ENCODE results near the gene PRDX2.
"Not testable (repeated sequence)": the region's sequence is repeated elsewhere in the genome, so short reads cannot be mapped to it uniquely, and the experiment has no call there.

The PRDX2 gene

GRCh38 chr19:12817810-12818209 is 16.2 kb upstream of the PRDX2 start:
- H3K9me3 ChIP-seq (replicated peaks; ENCODE audit: low read length); H3K4me2 ChIP-seq (ENCODE audit: low read length); H3K4me3 ChIP-seq (ENCODE audit: low read length); H3K9ac ChIP-seq (ENCODE audit: low read depth, low read length); H3K4me1 ChIP-seq (ENCODE audit: control insufficient read depth, insufficient read depth, low read length); H3K27me3 ChIP-seq (ENCODE audit: control insufficient read depth, insufficient read depth, low read length); H3K36me3 ChIP-seq (ENCODE audit: insufficient read depth, low read length): not testable (repeated sequence)

- not testable (repeated sequence) for H3K4me2 ChIP-seq (ENCODE audit: low read length); H3K9ac ChIP-seq (ENCODE audit: low read depth, low read length); H3K27me3 ChIP-seq (ENCODE audit: control insufficient read depth, insufficient read depth, low read length); H3K9me3 ChIP-seq (replicated peaks; ENCODE audit: low read length); H3K36me3 ChIP-seq (ENCODE audit: insufficient read depth, low read length); H3K4me3 ChIP-seq (ENCODE audit: low read length); H3K4me1 ChIP-seq (ENCODE audit: control insufficient read depth, insufficient read depth, low read length)
Measured at GRCh38 chr19:12817188-12817587, 15.6 kb upstream of the PRDX2 start.

- Histone ChIP-seq H3K9me3 (replicated peaks; ENCODE audit: low read length) (no peaks in the 10 kb centered on the region), H3K4me1 (ENCODE audit: control insufficient read depth, insufficient read depth, low read length) (no peaks in the 10 kb centered on the region), H3K36me3 (ENCODE audit: insufficient read depth, low read length) (peaks cover 5% of the 10 kb centered on the region), H3K27me3 (ENCODE audit: control insufficient read depth, insufficient read depth, low read length) (no peaks in the 10 kb centered on the region), H3K9ac (ENCODE audit: low read depth, low read length) (no peak overlapping the region), H3K4me2 (ENCODE audit: low read length) (no peak overlapping the region), H3K4me3 (ENCODE audit: low read length) (no peak overlapping the region)
Measured at GRCh38 chr19:12815088-12815487, 13.5 kb upstream of the PRDX2 start.

- Histone ChIP-seq H3K4me1 (ENCODE audit: control insufficient read depth, insufficient read depth, low read length) (peaks cover 23% of the 10 kb centered on the region), H3K9ac (ENCODE audit: low read depth, low read length) (peak within 1 kb of the TSS; percentile 86), H3K4me2 (ENCODE audit: low read length) (peak within 1 kb of the TSS; percentile 99), H3K36me3 (ENCODE audit: insufficient read depth, low read length) (peaks cover 6% of the 10 kb centered on the region), H3K9me3 (replicated peaks; ENCODE audit: low read length) (no peaks in the 10 kb centered on the region), H3K4me3 (ENCODE audit: low read length) (peak within 1 kb of the TSS; percentile 95), H3K27me3 (ENCODE audit: control insufficient read depth, insufficient read depth, low read length) (no peaks in the 10 kb centered on the region)
Measured at GRCh38 chr19:12806242-12807081, 4.9 kb upstream of the PRDX2 start, which contains the start of gene RNASEH2A. TSS of gene RNASEH2A (plus strand) at chr19:12806584. CDS start at chr19:12806674, 90 bp downstream.

GRCh38 chr19:12804051-12804450 is 2.5 kb upstream of the PRDX2 start:
- H3K36me3 ChIP-seq (ENCODE audit: insufficient read depth, low read length): peaks cover 18% of the 10 kb centered on the region
- H3K9ac ChIP-seq (ENCODE audit: low read depth, low read length): no peak overlapping the region
- H3K4me1 ChIP-seq (ENCODE audit: control insufficient read depth, insufficient read depth, low read length): peaks cover 32% of the 10 kb centered on the region
- H3K9me3 ChIP-seq (replicated peaks; ENCODE audit: low read length): no peaks in the 10 kb centered on the region
- H3K4me3 ChIP-seq (ENCODE audit: low read length): no peak overlapping the region
- no peak overlapping the region for H3K4me2 ChIP-seq (ENCODE audit: low read length)
- no peaks in the 10 kb centered on the region for H3K27me3 ChIP-seq (ENCODE audit: control insufficient read depth, insufficient read depth, low read length)

GRCh38 chr19:12802267-12803106 is 887 bp upstream of the PRDX2 start:
- H3K36me3 ChIP-seq (ENCODE audit: insufficient read depth, low read length): peaks cover 12% of the 10 kb centered on the region
- peaks cover 32% of the 10 kb centered on the region for H3K4me1 ChIP-seq (ENCODE audit: control insufficient read depth, insufficient read depth, low read length)
- H3K9me3 ChIP-seq (replicated peaks; ENCODE audit: low read length): no peaks in the 10 kb centered on the region
- H3K4me3 ChIP-seq (ENCODE audit: low read length): peak overlapping the region; percentile 99
- no peaks in the 10 kb centered on the region for H3K27me3 ChIP-seq (ENCODE audit: control insufficient read depth, insufficient read depth, low read length)
- peak overlapping the region; percentile 100 for H3K4me2 ChIP-seq (ENCODE audit: low read length)
- peak overlapping the region; percentile 89 for H3K9ac ChIP-seq (ENCODE audit: low read depth, low read length)

- Histone ChIP-seq H3K9ac (ENCODE audit: low read depth, low read length) (peak overlapping the region; percentile 89), H3K4me1 (ENCODE audit: control insufficient read depth, insufficient read depth, low read length) (peaks cover 26% of the 10 kb centered on the region), H3K4me3 (ENCODE audit: low read length) (peak overlapping the region; percentile 99), H3K36me3 (ENCODE audit: insufficient read depth, low read length) (peaks cover 12% of the 10 kb centered on the region), H3K4me2 (ENCODE audit: low read length) (peak overlapping the region; percentile 100), H3K9me3 (replicated peaks; ENCODE audit: low read length) (no peaks in the 10 kb centered on the region), H3K27me3 (ENCODE audit: control insufficient read depth, insufficient read depth, low read length) (no peaks in the 10 kb centered on the region)
Measured at GRCh38 chr19:12800923-12801465, 606 bp downstream of the PRDX2 start.

- Histone ChIP-seq H3K4me3 (ENCODE audit: low read length) (peak overlapping the region; percentile 99), H3K9ac (ENCODE audit: low read depth, low read length) (peak overlapping the region; percentile 89), H3K9me3 (replicated peaks; ENCODE audit: low read length) (no peaks in the 10 kb centered on the region), H3K27me3 (ENCODE audit: control insufficient read depth, insufficient read depth, low read length) (no peaks in the 10 kb centered on the region), H3K4me2 (ENCODE audit: low read length) (peak overlapping the region; percentile 100), H3K4me1 (ENCODE audit: control insufficient read depth, insufficient read depth, low read length) (peaks cover 27% of the 10 kb centered on the region), H3K36me3 (ENCODE audit: insufficient read depth, low read length) (peaks cover 12% of the 10 kb centered on the region)
Measured at GRCh38 chr19:12800466-12800770, 1.2 kb downstream of the PRDX2 start.

- Histone ChIP-seq H3K9me3 (replicated peaks; ENCODE audit: low read length) (no peaks in the 10 kb centered on the region), H3K4me2 (ENCODE audit: low read length) (peak overlapping the region; percentile 100), H3K36me3 (ENCODE audit: insufficient read depth, low read length) (peaks cover 12% of the 10 kb centered on the region), H3K4me3 (ENCODE audit: low read length) (no peak overlapping the region), H3K4me1 (ENCODE audit: control insufficient read depth, insufficient read depth, low read length) (peaks cover 27% of the 10 kb centered on the region), H3K27me3 (ENCODE audit: control insufficient read depth, insufficient read depth, low read length) (no peaks in the 10 kb centered on the region), H3K9ac (ENCODE audit: low read depth, low read length) (no peak overlapping the region)
Measured at GRCh38 chr19:12799742-12800465, 1.7 kb downstream of the PRDX2 start.

- Histone ChIP-seq H3K4me1 (ENCODE audit: control insufficient read depth, insufficient read depth, low read length) (peaks cover 36% of the 10 kb centered on the region), H3K36me3 (ENCODE audit: insufficient read depth, low read length) (peaks cover 18% of the 10 kb centered on the region)
- H3K4me2 ChIP-seq (ENCODE audit: low read length); H3K9me3 ChIP-seq (replicated peaks; ENCODE audit: low read length); H3K4me3 ChIP-seq (ENCODE audit: low read length); H3K27me3 ChIP-seq (ENCODE audit: control insufficient read depth, insufficient read depth, low read length); H3K9ac ChIP-seq (ENCODE audit: low read depth, low read length): not testable (repeated sequence)
Measured at GRCh38 chr19:12797607-12798006, 4.0 kb downstream of the PRDX2 start.

GRCh38 chr19:12797141-12797587 is 4.4 kb downstream of the PRDX2 start:
- Histone ChIP-seq H3K9me3 (replicated peaks; ENCODE audit: low read length) (no peaks in the 10 kb centered on the region), H3K9ac (ENCODE audit: low read depth, low read length) (no peak overlapping the region), H3K36me3 (ENCODE audit: insufficient read depth, low read length) (peaks cover 23% of the 10 kb centered on the region), H3K4me2 (ENCODE audit: low read length) (no peak overlapping the region), H3K27me3 (ENCODE audit: control insufficient read depth, insufficient read depth, low read length) (no peaks in the 10 kb centered on the region), H3K4me1 (ENCODE audit: control insufficient read depth, insufficient read depth, low read length) (peaks cover 31% of the 10 kb centered on the region), H3K4me3 (ENCODE audit: low read length) (no peak overlapping the region)

Data from skeletal muscle satellite cell (primary cell).